Measurements from ENCODE around the gene FCRL1.

Gene FCRL1

GRCh38 chr1:157819896-157820295 is at the start of gene FCRL1:
FCRL1 (minus strand) TSS chr1:157820120; CDS start chr1:157820037, 83 bp downstream.
- no peaks in the 10 kb centered on the region for H3K27me3 ChIP-seq (ENCODE audit: control insufficient read depth, insufficient read depth, low read length)
- H3K9me3 ChIP-seq (ENCODE audit: control insufficient read depth, low read length) = no peaks in the 10 kb centered on the region
- no peak for TF ChIP-seq CTCF (IDR thresholded peaks at IDR 0.05)
- H3K27ac ChIP-seq = no peak within 1 kb of the TSS
- H3K9ac ChIP-seq = no peak within 1 kb of the TSS
- no peaks in the 10 kb centered on the region for H3K4me1 ChIP-seq
- no peaks in the 10 kb centered on the region for H3K36me3 ChIP-seq (ENCODE audit: control insufficient read depth, insufficient read depth, low read length)
- no peak within 1 kb of the TSS for H3K4me3 ChIP-seq (ENCODE audit: low read depth, low read length)
- H2AFZ ChIP-seq = no peak within 1 kb of the TSS
- H3K4me2 ChIP-seq (ENCODE audit: low read length) = no peak within 1 kb of the TSS
- no peaks in the 10 kb centered on the region for H3K79me2 ChIP-seq

- Histone ChIP-seq H3K4me3 (ENCODE audit: low read depth, low read length) (no peak overlapping the region), H3K27me3 (ENCODE audit: control insufficient read depth, insufficient read depth, low read length) (no peaks in the 10 kb centered on the region), H3K79me2 (no peaks in the 10 kb centered on the region), H3K36me3 (ENCODE audit: control insufficient read depth, insufficient read depth, low read length) (no peaks in the 10 kb centered on the region), H3K9me3 (ENCODE audit: control insufficient read depth, low read length) (no peaks in the 10 kb centered on the region), H3K4me1 (no peaks in the 10 kb centered on the region), H2AFZ (no peak overlapping the region), H3K4me2 (ENCODE audit: low read length) (no peak overlapping the region), H3K27ac (no peak overlapping the region), H3K9ac (no peak overlapping the region)
- TF ChIP-seq CTCF (IDR thresholded peaks at IDR 0.05) = no peak
Measured at GRCh38 chr1:157868654-157869053, 48.7 kb upstream of the FCRL1 start.

- no peaks in the 10 kb centered on the region for H3K27me3 ChIP-seq (ENCODE audit: control insufficient read depth, insufficient read depth, low read length)
- H3K9ac ChIP-seq = no peak overlapping the region
- H2AFZ ChIP-seq = no peak overlapping the region
- no peak for TF ChIP-seq CTCF (IDR thresholded peaks at IDR 0.05)
- no peak overlapping the region for H3K27ac ChIP-seq
- no peaks in the 10 kb centered on the region for H3K36me3 ChIP-seq (ENCODE audit: control insufficient read depth, insufficient read depth, low read length)
- H3K4me1 ChIP-seq = no peaks in the 10 kb centered on the region
- no peak overlapping the region for H3K4me3 ChIP-seq (ENCODE audit: low read depth, low read length)
- no peaks in the 10 kb centered on the region for H3K79me2 ChIP-seq
- H3K4me2 ChIP-seq (ENCODE audit: low read length) = no peak overlapping the region
- H3K9me3 ChIP-seq (ENCODE audit: control insufficient read depth, low read length) = no peaks in the 10 kb centered on the region
Measured at GRCh38 chr1:157862114-157863070, 42.5 kb upstream of the FCRL1 start.

GRCh38 chr1:157856538-157856937 is 36.6 kb upstream of the FCRL1 start:
- Histone ChIP-seq H2AFZ (no peak overlapping the region), H3K4me1 (no peaks in the 10 kb centered on the region), H3K9ac (no peak overlapping the region), H3K4me3 (ENCODE audit: low read depth, low read length) (no peak overlapping the region), H3K27ac (no peak overlapping the region), H3K79me2 (no peaks in the 10 kb centered on the region), H3K4me2 (ENCODE audit: low read length) (no peak overlapping the region), H3K9me3 (ENCODE audit: control insufficient read depth, low read length) (no peaks in the 10 kb centered on the region), H3K27me3 (ENCODE audit: control insufficient read depth, insufficient read depth, low read length) (no peaks in the 10 kb centered on the region), H3K36me3 (ENCODE audit: control insufficient read depth, insufficient read depth, low read length) (no peaks in the 10 kb centered on the region)
- no peak for TF ChIP-seq CTCF (IDR thresholded peaks at IDR 0.05)
